Fibroblast of skin of back (primary cell): ENCODE data around the gene ZNF473. TPM values are rescaled to one million over a fixed set of nuclear protein-coding genes. Genes with fewer than 3 reads are reported as not detected.

Experiments
- DNase-seq: peaks from one replicate; pipeline ENCODE4 v3.0.0-alpha.2; 2013
- polyA plus RNA-seq, 2 experiments: library from polyadenylated mRNA; unstranded; fragments of 120-200 nt; gene quantifications; one replicate each; pipeline ENCODE4 v1.2.1, GENCODE V29; 2013; ENCODE audit not compliant: insufficient read length in 2 of 2

Gene ZNF473
- polyA plus RNA-seq (2013, experiment 1 of 2; ENCODE audit: insufficient read length) = 6.9 TPM
- polyA plus RNA-seq (2013, experiment 2 of 2; ENCODE audit: insufficient read length) = 3.7 TPM

DNA sequence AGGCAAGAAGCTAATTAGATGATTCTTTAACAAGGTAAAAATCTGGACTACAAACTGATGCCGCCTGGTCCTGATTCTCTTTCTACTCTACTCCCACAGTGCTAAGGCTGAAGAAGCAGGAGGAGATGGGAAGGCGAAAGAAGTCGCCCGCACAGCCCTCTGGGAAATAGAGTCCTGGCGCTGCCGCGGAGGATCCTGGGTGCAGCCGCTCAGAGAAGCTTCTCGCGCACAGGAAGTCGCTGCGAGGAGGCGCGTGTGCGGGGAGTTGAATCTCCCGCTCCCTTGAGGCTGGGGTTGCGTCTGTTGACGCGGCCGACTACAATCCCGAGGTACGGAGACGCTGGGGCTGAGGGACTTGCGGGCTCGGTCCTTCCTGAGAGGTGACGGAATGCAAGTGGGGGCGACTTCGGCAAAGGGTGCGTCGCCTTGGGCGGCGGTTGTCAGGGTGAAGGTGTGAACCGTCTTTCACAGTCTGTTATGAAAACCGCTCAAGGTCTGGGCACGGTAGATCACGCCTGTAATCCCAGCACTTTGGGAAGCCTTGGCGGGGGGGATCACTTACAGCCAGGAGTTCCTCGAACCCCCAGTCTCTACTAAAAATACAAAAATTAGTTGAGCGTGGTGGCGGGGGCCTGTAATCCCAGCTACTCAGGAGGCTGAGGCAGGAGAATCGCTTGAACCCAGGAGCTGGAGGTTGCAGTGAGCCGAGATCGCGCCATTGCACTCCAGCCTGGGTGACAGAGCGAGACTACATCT lies at the start of gene ZNF473:
TSS of gene ZNF473 (plus strand) at position 212 of the 756 bp plus-strand sequence. CDS start 5,078 bp downstream, outside the sequence.
- peak; percentile 96 for DNase-seq

DNA sequence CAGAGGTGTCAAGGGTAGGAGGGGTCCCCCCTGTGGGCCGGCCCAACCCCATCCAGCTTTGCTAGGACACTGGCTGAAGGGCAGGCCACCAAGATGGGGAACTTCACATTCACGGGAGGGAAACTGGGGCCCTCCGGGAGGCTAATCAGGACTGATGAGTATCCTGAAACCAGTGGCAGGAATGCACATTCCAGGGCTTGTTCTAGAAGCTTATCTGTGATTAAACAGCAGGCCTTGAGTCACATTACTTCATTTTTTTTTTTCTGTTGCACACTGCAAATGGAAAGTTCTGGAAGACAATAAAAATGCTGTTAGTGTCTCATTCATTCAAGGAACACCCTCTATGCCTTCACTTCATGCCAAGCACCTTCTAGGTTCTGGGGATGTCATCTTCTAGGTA lies 49.3 kb upstream of the ZNF473 start:
- no peak for DNase-seq

DNA sequence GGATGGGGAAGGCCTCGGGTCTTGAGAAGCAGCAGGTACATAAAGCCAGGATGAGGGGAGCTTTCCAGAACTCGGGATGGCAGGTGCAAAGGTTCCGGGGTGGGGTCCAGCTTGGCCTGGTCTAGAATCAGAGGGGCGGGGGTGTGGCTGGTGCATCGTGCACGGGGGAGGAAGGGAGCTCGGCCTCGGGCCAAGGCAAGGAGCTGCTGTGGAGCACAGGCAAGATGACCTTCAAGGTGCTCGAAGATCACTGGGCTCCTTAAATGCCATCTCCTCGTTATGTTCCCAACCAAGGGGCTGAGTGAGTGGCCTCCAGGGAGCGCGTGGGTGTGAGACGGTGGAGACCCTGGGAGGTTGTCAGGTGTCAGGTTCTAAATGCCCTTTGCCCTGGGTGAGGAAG lies 48.7 kb upstream of the ZNF473 start:
- no peak for DNase-seq

- no peak for DNase-seq
Measured at GRCh38 chr19:49977881-49978280, 47.9 kb upstream of the ZNF473 start.

DNA sequence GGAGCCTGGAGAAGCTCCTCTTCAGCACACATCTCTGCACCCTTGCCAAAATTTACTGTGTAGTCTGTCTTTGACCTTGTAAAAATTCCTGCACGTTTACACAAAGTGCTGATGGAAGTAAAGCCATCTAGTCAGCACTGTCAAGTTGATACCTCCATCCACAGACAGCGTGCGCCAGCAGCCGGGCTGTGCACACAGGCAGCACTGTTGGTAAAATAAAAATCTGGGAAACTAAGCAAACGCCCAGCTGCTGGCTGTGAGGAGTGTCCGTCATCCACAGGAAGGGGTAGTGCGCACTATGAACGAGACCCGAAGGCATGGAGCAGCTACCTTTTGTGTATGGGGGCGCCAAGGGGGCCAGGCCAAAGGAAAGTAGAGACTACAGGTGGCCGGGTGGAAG lies 47.5 kb upstream of the ZNF473 start:
- no peak for DNase-seq

- no peak for DNase-seq
Measured at GRCh38 chr19:49981603-49982593, 43.9 kb upstream of the ZNF473 start.

DNA sequence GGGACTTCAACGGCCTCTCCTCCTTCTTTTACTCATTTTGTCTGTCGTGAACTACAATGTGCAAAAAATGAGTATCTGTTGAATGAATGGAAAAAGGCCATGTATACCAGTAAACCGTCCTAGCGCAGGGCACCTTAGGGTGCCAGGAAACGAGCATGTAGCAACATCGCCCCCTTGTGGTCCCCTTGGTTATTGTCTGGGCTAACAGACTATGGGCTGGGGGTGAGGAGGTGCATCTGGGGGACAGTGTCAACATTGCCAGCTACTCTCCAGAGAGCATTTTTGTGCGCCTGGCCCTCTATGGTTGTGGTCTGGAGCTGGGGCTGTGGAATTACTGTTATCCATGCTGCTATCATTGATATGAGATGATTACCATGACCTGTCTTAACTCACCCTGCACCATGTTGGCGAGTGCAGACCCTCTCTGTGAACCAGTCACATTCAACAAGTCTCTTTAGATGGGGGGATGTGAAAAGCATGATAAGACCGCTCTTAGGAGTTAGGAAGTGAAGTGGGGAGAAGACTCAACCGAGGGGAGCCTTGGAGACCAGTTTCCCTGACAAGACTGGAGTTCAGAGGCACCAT lies 42.1 kb upstream of the ZNF473 start:
- DNase-seq = peak; percentile 28

- DNase-seq = no peak
Measured at GRCh38 chr19:49984491-49984890, 41.3 kb upstream of the ZNF473 start.

- peak; percentile 6 for DNase-seq
Measured at GRCh38 chr19:49985871-49986270, 39.9 kb upstream of the ZNF473 start.

GRCh38 chr19:49986354-49986753 lies 39.5 kb upstream of the ZNF473 start:
- DNase-seq = no peak

- peak; percentile 89 for DNase-seq
Measured at GRCh38 chr19:49987159-49987698, 38.6 kb upstream of the ZNF473 start.

DNA sequence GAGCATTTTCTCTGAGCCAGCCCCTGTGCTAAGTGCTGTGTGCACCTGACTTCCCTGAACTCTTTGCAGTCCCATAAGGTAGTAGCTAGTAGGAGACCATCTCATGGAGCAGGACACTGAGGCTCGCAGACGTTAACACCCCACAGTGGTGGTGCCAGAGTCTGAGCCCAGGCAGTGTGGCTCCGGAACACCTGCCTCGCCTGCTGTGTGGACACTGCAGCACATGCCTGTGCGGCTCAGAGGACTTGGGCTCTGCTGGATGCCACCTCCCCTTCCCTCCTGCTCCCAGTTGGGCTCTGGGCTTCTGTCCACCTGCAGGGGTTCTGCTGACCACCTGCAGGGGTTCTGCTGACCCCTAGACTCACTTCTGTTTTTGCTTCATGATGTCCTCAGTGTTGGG lies 37.8 kb upstream of the ZNF473 start:
- no peak for DNase-seq

DNA sequence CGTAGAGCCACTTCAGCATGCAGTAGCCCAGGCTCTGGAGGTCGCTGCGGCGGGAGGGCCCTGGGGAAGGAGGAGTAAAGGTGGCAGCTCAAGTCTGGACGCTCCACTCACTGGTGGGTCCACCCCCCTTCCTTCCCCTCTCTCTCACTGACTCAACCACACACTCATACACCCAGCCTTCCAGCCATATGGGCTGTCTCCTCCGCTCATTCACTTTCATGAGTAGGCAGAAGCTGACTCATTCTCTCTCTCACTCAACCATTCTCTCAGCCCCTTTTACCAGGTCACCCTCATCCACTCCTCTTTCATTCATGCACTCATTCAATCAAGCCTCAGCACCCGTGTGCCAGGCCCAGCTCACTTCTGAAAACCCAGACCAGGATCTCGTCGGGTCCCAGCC lies 37.4 kb upstream of the ZNF473 start:
- peak; percentile 21 for DNase-seq

- DNase-seq = peak; percentile 24
Measured at GRCh38 chr19:49997709-49998108, 28.1 kb upstream of the ZNF473 start.

DNA sequence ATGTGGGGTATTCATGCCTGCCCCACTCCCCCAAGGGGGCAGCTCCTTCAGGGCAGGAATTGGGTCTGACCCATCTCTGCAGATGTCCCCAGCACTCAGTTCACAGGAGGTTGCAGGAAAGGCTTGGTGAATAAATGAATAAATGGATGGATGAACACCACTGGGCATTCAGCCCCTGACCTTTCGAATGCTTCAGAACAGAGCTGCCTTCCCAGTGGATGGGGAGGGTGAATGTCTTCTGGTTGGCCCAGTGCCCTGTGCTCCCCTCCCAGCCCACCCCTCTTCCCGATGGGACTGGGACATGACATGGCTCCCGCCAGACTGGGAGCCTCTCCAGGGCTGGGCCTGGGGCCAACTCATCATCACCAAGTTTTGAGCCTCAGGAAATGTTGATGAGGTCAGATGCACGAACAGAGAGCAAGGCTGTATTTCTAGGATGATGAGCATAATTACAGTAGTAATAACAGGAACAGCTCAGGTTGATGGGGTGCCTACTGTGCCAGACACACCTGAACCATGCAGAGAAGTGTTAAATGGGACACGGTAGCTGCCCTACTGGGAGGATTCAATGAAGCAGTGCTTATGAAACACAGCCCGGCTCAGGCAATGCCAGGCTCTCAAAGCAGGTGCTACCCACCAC lies 26.3 kb upstream of the ZNF473 start:
- no peak for DNase-seq

- DNase-seq = no peak
Measured at GRCh38 chr19:50000038-50000840, 25.6 kb upstream of the ZNF473 start.

DNA sequence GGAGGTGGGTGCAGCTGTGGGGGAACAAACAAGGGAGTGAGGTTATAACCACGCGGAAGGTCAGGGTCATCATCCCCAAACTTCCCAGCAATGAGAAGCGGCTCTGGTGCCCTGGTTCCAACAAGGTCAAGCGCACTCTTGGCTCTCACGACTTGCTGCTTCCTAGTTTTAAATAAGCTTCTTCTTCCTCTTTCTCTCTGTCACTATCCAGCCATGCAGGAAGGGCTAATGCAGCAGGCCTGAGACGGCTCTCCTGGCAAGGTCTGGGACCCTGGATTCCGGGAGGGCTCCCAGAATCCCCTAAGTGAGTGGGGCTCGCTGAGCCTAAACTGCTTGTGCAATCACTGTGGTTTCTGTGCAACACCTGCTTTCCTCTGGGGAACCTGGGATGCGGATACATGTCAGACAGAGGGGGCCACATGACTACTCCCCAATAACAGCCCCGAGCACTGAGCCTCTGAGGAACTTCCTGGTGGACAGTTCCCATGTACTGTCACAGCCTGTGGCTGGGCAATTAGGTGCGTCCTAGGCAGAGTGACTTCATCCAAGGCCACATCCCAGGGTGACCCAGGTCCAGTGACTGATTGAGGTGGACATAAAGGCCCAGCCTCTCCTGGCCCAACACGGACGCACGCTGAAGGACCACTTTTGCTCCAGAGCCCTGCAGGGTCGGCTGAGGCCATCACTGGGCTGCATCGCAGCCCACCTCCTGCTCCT lies 24.8 kb upstream of the ZNF473 start:
- DNase-seq = no peak

- no peak for DNase-seq
Measured at GRCh38 chr19:50001775-50002174, 24.0 kb upstream of the ZNF473 start.

DNA sequence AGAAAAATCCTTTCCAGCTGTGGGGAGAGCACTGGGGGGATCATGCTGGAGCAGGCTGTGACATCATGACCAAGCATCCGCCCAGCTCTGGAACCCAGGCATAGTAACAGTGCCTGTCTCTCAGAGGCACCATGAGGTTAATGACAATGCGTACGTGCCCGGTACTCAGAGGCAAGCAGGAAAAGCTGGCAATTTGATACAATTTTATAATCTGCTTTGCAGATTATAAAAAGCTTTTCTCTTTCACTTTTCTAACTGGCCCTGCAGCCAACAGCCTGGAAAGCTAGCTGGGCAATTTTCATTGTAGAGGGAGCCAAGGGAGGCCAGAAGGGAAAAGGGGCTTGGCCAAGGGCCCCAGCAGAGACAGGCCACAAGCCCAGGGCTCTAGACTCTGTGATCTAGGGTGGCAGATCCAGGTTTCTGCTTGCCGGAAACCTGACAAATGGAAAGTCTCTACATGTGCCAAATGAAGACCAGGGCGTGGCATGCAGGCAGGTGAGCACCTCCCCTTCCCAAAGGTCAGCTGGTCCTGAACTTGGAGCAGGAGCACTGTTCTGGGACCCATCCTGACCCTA lies 23.3 kb upstream of the ZNF473 start:
- no peak for DNase-seq

DNA sequence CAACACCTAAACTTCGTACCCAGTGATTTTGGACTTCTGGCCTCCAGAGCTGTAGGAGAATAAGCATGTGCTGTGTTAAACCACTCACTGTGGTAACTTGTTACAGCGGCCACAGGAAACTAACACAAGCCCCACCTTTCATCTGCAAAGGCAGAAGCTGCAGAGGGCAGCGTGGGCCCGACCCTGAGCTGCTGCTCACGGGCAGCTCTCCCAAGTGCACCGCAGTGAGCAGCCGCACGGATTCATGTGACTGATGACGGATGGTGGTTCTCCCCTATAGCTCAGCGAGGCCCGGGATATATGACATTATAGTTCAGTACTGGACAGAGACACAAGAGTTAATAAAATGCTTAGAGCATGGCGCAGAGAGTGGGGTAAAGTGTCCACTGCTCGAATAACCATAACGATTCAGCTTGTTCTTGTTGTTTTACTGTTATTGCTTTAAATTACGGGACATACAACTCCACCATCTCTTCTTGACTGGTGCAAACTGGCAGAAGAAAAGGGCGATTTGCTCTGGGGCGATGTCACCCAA lies 22.5 kb upstream of the ZNF473 start:
- DNase-seq = no peak
